ENCODE results near the gene NEFH. TPM values are rescaled to one million over a fixed set of nuclear protein-coding genes. Genes with fewer than 3 reads are reported as not detected.
"Not testable (repeated sequence)": the region's sequence is repeated elsewhere in the genome, so short reads cannot be mapped to it uniquely, and the experiment has no call there.

NEFH gene
- total and polyA plus RNA-seq, 7 donors: 0.23 to 3.0 (median 1.5) TPM; not detected in 1

GRCh38 chr22:29435236-29436136, 44.5 kb upstream of the NEFH start:
- intact Hi-C loops (cut with DNase I): no loop called here
- H3K4me3 ChIP-seq: no peak overlapping the region
- no peak for DNase-seq
- no peaks in the 10 kb centered on the region for H3K36me3 ChIP-seq
- H3K27ac ChIP-seq: no peak overlapping the region
- H3K9me3 ChIP-seq: no peaks in the 10 kb centered on the region
- H3K27me3 ChIP-seq: peaks cover 0 to 12% (median 0%) of the 10 kb centered on the region in 3 donors
- WGBS, 2 donors: 52 to 68% methylated on average over 5 of the region's 5 CpGs
- TF ChIP-seq CTCF (IDR thresholded peaks at IDR 0.05) (no peak), EP300 (IDR thresholded peaks at IDR 0.05) (no peak), POLR2AphosphoS5 (IDR thresholded peaks at IDR 0.05) (no peak), POLR2A (IDR thresholded peaks at IDR 0.05) (no peak)
- H3K4me1 ChIP-seq: no peaks in the 10 kb centered on the region

- H3K9me3 ChIP-seq; DNase-seq; intact Hi-C loops (cut with DNase I); H3K4me1 ChIP-seq; H3K36me3 ChIP-seq; H3K27me3 ChIP-seq; H3K4me3 ChIP-seq; H3K27ac ChIP-seq: not testable (repeated sequence)
- 90 to 92% methylated on average over 10 of the region's 10 CpGs for WGBS, 2 donors
Observed at GRCh38 chr22:29438283-29438682, 41.7 kb upstream of the NEFH start, which contains the start of gene RFPL1. Gene RFPL1 (plus strand): TSS chr22:29438583.

- H3K4me1 ChIP-seq: no peaks in the 10 kb centered on the region
- H3K4me3 ChIP-seq: no peak overlapping the region
- intact Hi-C loops (cut with DNase I): no loop called here
- H3K9me3 ChIP-seq: no peaks in the 10 kb centered on the region
- no peak for DNase-seq
- no peaks in the 10 kb centered on the region for H3K36me3 ChIP-seq
- H3K27ac ChIP-seq: no peak overlapping the region
- H3K27me3 ChIP-seq: no peaks in the 10 kb centered on the region
- 40 to 66% methylated on average over 1 of the region's 1 CpG for WGBS, 2 donors
- TF ChIP-seq CTCF (IDR thresholded peaks at IDR 0.05) (no peak), POLR2AphosphoS5 (IDR thresholded peaks at IDR 0.05) (no peak), POLR2A (IDR thresholded peaks at IDR 0.05) (no peak), EP300 (IDR thresholded peaks at IDR 0.05) (no peak)
Observed at GRCh38 chr22:29442976-29443375, 37.0 kb upstream of the NEFH start.

GRCh38 chr22:29443452-29443851, 36.6 kb upstream of the NEFH start:
- Histone ChIP-seq H3K9me3 (no peaks in the 10 kb centered on the region), H3K27ac (no peak overlapping the region), H3K27me3 (no peaks in the 10 kb centered on the region), H3K4me1 (no peaks in the 10 kb centered on the region), H3K36me3 (no peaks in the 10 kb centered on the region), H3K4me3 (no peak overlapping the region)
- intact Hi-C loops (cut with DNase I): no loop called here
- TF ChIP-seq CTCF (IDR thresholded peaks at IDR 0.05) (no peak), POLR2AphosphoS5 (IDR thresholded peaks at IDR 0.05) (no peak), EP300 (IDR thresholded peaks at IDR 0.05) (no peak), POLR2A (IDR thresholded peaks at IDR 0.05) (no peak)
- no peak for DNase-seq
- WGBS, 2 donors: 80 to 81% methylated on average over 6 of the region's 6 CpGs

GRCh38 chr22:29443861-29444792, 35.9 kb upstream of the NEFH start:
- no peak for DNase-seq
- Histone ChIP-seq H3K4me1 (no peaks in the 10 kb centered on the region), H3K27me3 (no peaks in the 10 kb centered on the region), H3K27ac (no peak overlapping the region), H3K9me3 (no peaks in the 10 kb centered on the region), H3K36me3 (no peaks in the 10 kb centered on the region), H3K4me3 (no peak overlapping the region)
- 54 to 68% methylated on average over 14 of the region's 14 CpGs for WGBS, 2 donors
- TF ChIP-seq CTCF (IDR thresholded peaks at IDR 0.05): no peak
- TF ChIP-seq EP300 (IDR thresholded peaks at IDR 0.05): no peak
- TF ChIP-seq POLR2AphosphoS5 (IDR thresholded peaks at IDR 0.05): no peak
- no peak for TF ChIP-seq POLR2A (IDR thresholded peaks at IDR 0.05)
- intact Hi-C loops (cut with DNase I): no loop called here

Measured in sigmoid colon (tissue), 7 donors.